Gastroesophageal sphincter (tissue), 4 donors: ENCODE data around the gene LAMB1. TPM values are rescaled to one million over a fixed set of nuclear protein-coding genes. Genes with fewer than 3 reads are reported as not detected.
A peak's percentile ranks its signal among the peaks of the same experiment; 100 is the strongest.

ENCODE experiments used
- ATAC-seq: fragments of 150-250 bp; one replicate; pipeline ENCODE4 v1.9.1; 2016; ENCODE audit warnings: mild to moderate bottlenecking, moderate library complexity
- H3K27ac ChIP-seq, 4 donors: fragments of 200-600 bp; sonication (generic) in 3 of 4; 1 replicate in 3 of 4; 2 replicates in 1 of 4; pipeline ENCODE4 v1.5.1; 2016 to 2019
- H3K27me3 ChIP-seq: fragments of 200-600 bp; sonication (generic); one replicate; pipeline ENCODE4 v1.5.1; 2019
- H3K36me3 ChIP-seq, 2 donors: fragments of 200-600 bp; sonication (generic); one replicate each; pipeline ENCODE4 v1.5.1; 2019; ENCODE audit warnings: control low read depth in 1 of 2
- H3K4me1 ChIP-seq, 3 donors: fragments of 200-600 bp; sonication (generic); 1 replicate in 2 of 3; 2 replicates in 1 of 3; pipeline ENCODE4 v1.5.1; 2016 to 2019; ENCODE audit warnings: control low read depth in 2 of 3
- H3K4me3 ChIP-seq, 2 donors: fragments of 200-600 bp; sonication (generic); one replicate each; pipeline ENCODE4 v1.5.1; 2019; ENCODE audit warnings: mild to moderate bottlenecking in 1 of 2, moderate library complexity in 1 of 2
- H3K9me3 ChIP-seq, 3 donors: fragments of 200-600 bp; sonication (generic); one replicate each; pipeline ENCODE4 v1.5.1; 2017 to 2019; ENCODE audit warnings: control low read depth in 2 of 3
- CTCF ChIP-seq, 4 experiments: fragments of 200-600 bp in 2 of 4; fragments of 450-650 bp in 2 of 4; sonication (generic) in 1 of 4; IDR thresholded peaks; one replicate each; pipeline ENCODE4 v1.5.1; 2017 to 2019; ENCODE audit warnings: antibody characterized with exemption in 4 of 4, mild to moderate bottlenecking in 2 of 4, moderate library complexity in 2 of 4
- EP300 ChIP-seq: sonication (generic); formaldehyde crosslinking; IDR thresholded peaks from one replicate; pipeline ENCODE4 v1.6.1; 2017; ENCODE audit warnings: antibody characterized with exemption, mild to moderate bottlenecking
- POLR2A ChIP-seq, 2 donors: fragments of 450-650 bp; IDR thresholded peaks; one replicate each; pipeline ENCODE4 v1.6.1; 2017; ENCODE audit warnings: antibody characterized with exemption in 2 of 2, mild to moderate bottlenecking in 2 of 2, moderate library complexity in 1 of 2
- POLR2AphosphoS5 ChIP-seq: sonication (generic); formaldehyde crosslinking; IDR thresholded peaks from one replicate; pipeline ENCODE4 v1.6.1; 2017; ENCODE audit warnings: antibody characterized with exemption
- WGBS, 2 donors: methylation state at CpG; one replicate each; pipeline ENCODE4 v1.1.5; 2018; ENCODE audit warnings: low coverage in 1 of 2; 5-methylcytosine and 5-hydroxymethylcytosine counted together
- total RNA-seq, 4 donors: library from RNA; depleted of rRNA; stranded (reverse); fragments of >200 nt; gene quantifications; one replicate each; pipeline ENCODE4 v1.1.0, GENCODE V29; 2016

Gene LAMB1
- total RNA-seq, 4 donors from 2014 or later = 130 to 193 (median 179) TPM

GRCh38 chr7:107972941-107973376 is 30.0 kb downstream of the LAMB1 start:
- peaks cover 0 to 61% of the 10 kb centered on the region in 2 donors for H3K36me3 ChIP-seq
- ATAC-seq = peak; percentile 39
- TF ChIP-seq EP300 (no peak), POLR2A (IDR thresholded peaks at IDR 0.05) (no peak), CTCF (IDR thresholded peaks at IDR 0.05) (no peak), POLR2AphosphoS5 (peak; percentile 58)

GRCh38 chr7:107972075-107972482 is 30.9 kb downstream of the LAMB1 start:
- Histone ChIP-seq H3K4me1 (peaks cover 16 to 53% (median 17%) of the 10 kb centered on the region in 3 donors), H3K27ac (peak overlapping the region; percentile 80 to 95 (median 84)), H3K36me3 (peaks cover 0 to 52% of the 10 kb centered on the region in 2 donors), H3K4me3 (no peak overlapping the region), H3K27me3 (no peaks in the 10 kb centered on the region), H3K9me3 (no peaks in the 10 kb centered on the region)
- peak; percentile 94 for ATAC-seq
- 24 to 26% methylated on average over 4 of the region's 4 CpGs for WGBS, 2 donors
- TF ChIP-seq POLR2AphosphoS5 = peak; percentile 99
- no peak for TF ChIP-seq CTCF (IDR thresholded peaks at IDR 0.05)
- TF ChIP-seq EP300 = peak; percentile 93

More at GRCh38 chr7:107972941-107973376, 30.0 kb downstream of the LAMB1 start:
- Histone ChIP-seq H3K27me3 (no peaks in the 10 kb centered on the region), H3K27ac (peak overlapping the region; percentile 79 to 87 (median 81)), H3K4me1 (peaks cover 16 to 49% (median 17%) of the 10 kb centered on the region in 3 donors), H3K9me3 (no peaks in the 10 kb centered on the region), H3K4me3 (no peak overlapping the region)
- 67% methylated on average over 6 to 8 of the region's 8 CpGs for whole genome bisulfite sequencing, 2 donors

- Histone ChIP-seq H3K4me1 (peaks cover 16 to 58% (median 17%) of the 10 kb centered on the region in 3 donors), H3K27ac (peak overlapping the region; percentile 80 to 95 (median 84)), H3K27me3 (no peaks in the 10 kb centered on the region), H3K9me3 (no peaks in the 10 kb centered on the region), H3K4me3 (no peak overlapping the region), H3K36me3 (peaks cover 0 to 47% of the 10 kb centered on the region in 2 donors)
- 20 to 33% methylated on average over 1 of the region's 1 CpG for WGBS, 2 donors
- no peak for TF ChIP-seq POLR2A (IDR thresholded peaks at IDR 0.05)
- no peak for TF ChIP-seq POLR2AphosphoS5
- no peak for TF ChIP-seq EP300
- ATAC-seq = peak; percentile 73
Measured at GRCh38 chr7:107971613-107972012, 31.3 kb downstream of the LAMB1 start.

GRCh38 chr7:107971100-107971499 is 31.9 kb downstream of the LAMB1 start:
- Histone ChIP-seq H3K27me3 (no peaks in the 10 kb centered on the region), H3K9me3 (no peaks in the 10 kb centered on the region), H3K4me1 (peaks cover 16 to 63% (median 17%) of the 10 kb centered on the region in 3 donors), H3K36me3 (peaks cover 0 to 43% of the 10 kb centered on the region in 2 donors), H3K27ac (peak overlapping the region; percentile 80 to 95 (median 84)), H3K4me3 (no peak overlapping the region)
- no peak for TF ChIP-seq CTCF (IDR thresholded peaks at IDR 0.05)
- TF ChIP-seq EP300 = no peak
- TF ChIP-seq POLR2A (IDR thresholded peaks at IDR 0.05) = no peak
- no peak for TF ChIP-seq POLR2AphosphoS5
- WGBS, 2 donors = 88 to 93% methylated on average over 3 of the region's 3 CpGs
- ATAC-seq = no peak

GRCh38 chr7:107969856-107970255 is 33.1 kb downstream of the LAMB1 start:
- TF ChIP-seq POLR2AphosphoS5 = no peak
- no peak for TF ChIP-seq EP300
- TF ChIP-seq POLR2A (IDR thresholded peaks at IDR 0.05) = no peak
- TF ChIP-seq CTCF (IDR thresholded peaks at IDR 0.05) = no peak
- ATAC-seq = no peak
- Histone ChIP-seq H3K36me3 (peaks cover 0 to 43% of the 10 kb centered on the region in 2 donors), H3K4me3 (no peak overlapping the region), H3K27ac (peak overlapping the region in 3 of 4 donors; percentile 30 to 82 (median 80)), H3K27me3 (no peaks in the 10 kb centered on the region), H3K4me1 (peaks cover 16 to 64% (median 17%) of the 10 kb centered on the region in 3 donors), H3K9me3 (no peaks in the 10 kb centered on the region)
- WGBS, 2 donors = 41 to 45% methylated on average over 6 of the region's 6 CpGs
